Measurements from ENCODE around the gene CTNNBL1.

CTNNBL1 gene

DNA sequence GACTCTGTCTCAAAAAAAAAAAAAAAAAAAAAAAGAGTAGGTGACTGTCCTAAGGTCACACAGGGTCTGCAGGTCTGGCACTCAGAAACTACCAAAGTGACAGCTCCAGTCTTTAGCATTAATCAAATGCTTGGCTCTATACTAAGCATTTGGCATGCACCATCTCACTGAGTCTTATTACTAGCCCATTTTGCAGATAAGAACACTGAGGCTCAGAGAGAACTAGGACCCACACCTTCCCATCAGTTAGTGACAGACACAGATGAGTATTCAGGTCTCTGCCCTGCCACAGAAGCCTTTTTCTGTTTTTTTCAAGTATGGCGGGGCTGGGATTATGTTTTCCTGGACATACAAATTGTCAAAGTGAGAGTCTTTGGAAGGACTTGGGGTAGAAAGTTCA is 186.0 kb downstream of the CTNNBL1 start:
- no peak for DNase-seq (ENCODE audit: low read depth)

- no peak for DNase-seq (ENCODE audit: low read depth)
These were observed 187.1 kb downstream of the CTNNBL1 start for GRCh38 chr20:37880726-37881591.

DNA sequence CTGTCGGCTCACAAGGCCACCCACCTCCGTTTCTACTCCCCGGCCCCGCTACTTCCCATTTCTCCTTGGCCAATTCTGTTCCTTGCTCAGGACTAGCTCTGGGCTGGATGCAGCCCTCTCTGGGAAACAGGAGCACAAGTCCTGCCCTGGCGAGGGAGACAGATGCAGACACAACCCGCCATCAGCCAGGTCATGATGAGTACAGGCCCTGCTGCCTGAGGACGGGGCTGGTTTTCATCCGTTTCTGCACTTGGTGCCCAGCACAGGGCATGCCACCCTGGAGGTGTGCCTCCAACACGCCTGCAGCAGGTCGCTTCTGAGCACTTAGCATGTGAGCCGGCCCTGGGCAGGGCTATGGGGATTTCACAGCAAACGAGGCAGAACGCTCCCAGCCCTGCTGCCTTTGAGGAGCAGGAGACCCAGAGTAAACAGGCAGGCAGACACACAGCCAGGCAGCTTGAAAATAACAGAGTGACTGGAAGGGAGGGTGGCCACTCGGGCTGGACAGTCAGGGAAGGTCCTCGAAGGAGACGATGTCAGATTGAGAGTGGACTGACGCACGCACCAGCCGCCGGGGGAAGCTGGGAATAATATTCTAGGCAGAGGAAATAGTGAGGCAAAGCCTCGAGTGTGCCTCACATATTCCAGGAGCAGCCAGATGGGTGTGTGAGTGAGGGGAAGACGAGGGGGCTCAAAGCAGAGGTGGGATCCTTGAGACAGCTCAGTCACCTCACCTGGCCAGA is 187.9 kb downstream of the CTNNBL1 start:
- DNase-seq (ENCODE audit: low read depth), result no peak

DNA sequence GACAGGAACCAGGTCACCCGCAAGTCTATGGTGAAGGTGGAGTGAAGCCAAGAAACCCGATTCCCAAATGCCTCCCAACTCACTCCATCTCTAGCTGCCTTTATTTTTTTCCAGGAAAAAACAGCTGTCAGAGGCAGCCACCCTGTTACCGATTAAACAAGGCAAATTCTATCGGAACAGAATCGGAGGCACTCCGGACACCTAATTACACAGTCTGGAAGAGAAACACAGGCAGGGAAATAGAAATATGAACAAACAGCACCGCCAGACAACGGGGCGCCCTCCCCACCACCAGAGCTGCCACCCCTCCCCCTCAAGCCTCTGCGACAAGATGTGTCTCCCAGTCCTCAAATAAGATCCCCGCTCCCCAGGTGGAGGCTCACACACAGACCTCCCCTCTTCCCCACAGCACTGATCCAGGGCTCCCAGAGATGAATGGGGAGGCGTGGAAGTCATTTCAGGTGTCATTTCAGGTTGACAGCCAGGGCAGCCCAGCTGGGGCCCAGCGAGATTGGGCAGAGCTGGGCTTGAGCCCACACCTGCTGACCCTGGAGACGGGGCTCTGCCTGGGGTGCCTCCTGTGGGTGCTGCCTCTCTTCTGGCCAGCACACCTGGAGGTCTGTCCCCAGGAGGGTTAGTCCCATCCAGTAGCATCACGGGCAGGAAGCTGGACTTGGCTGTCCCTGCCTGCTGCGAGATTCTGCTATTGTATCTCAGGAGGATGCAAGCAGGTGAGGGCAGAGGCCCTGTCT is 189.3 kb downstream of the CTNNBL1 start:
- no peak for DNase-seq (ENCODE audit: low read depth)

- no peak for DNase-seq (ENCODE audit: low read depth)
These were observed 191.2 kb downstream of the CTNNBL1 start for GRCh38 chr20:37885042-37885441.

GRCh38 chr20:37885593-37886503 is 192.0 kb downstream of the CTNNBL1 start:
- no peak for DNase-seq (ENCODE audit: low read depth)

- DNase-seq (ENCODE audit: low read depth), result no peak
These were observed 193.0 kb downstream of the CTNNBL1 start for GRCh38 chr20:37886851-37887297.

DNA sequence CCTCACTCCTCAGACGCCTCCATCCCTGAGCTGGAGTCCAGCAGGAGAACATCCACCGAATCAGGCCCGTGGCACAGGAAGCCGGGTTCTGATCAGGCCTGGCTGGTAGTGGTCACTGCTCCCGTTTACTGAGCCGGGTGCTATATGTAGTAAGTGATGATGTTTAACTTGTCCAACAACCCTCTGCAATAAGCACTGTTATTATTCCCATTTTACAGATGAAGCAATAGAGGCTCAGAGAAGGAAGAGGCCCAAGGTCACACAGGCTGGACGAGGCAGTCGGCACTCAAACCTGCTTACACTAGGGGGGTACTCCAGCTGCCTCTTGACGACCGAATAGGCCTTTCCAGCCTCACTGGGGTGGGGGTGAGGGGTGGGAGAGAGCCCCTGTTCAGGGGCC is 194.8 kb downstream of the CTNNBL1 start:
- no peak for DNase-seq (ENCODE audit: low read depth)

DNA sequence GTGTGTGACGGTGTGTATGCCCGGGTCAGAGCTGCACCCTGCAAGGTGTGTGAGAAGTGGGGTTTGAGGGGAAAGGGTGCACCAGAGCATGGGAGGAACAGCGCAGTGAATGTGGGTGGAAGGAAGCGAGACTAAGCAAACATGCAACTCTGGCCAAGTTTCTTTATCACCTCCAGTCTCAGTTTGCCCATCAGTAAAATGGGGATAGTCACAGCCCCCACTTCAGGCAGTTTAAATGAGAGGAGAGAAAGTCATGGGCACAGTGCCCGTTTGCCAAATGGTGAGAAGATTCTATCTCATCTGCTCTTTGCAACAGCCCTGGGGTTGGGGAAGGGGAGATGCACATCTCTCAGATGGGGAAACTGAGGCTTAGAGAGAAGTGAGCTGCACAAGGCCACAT is 196.3 kb downstream of the CTNNBL1 start:
- DNase-seq (ENCODE audit: low read depth), result no peak

GRCh38 chr20:37890643-37891042 is 196.8 kb downstream of the CTNNBL1 start:
- DNase-seq (ENCODE audit: low read depth), result no peak

GRCh38 chr20:37892001-37892400 is 198.2 kb downstream of the CTNNBL1 start:
- DNase-seq (ENCODE audit: low read depth), result no peak

GRCh38 chr20:37893566-37894241 is 199.9 kb downstream of the CTNNBL1 start:
- DNase-seq (ENCODE audit: low read depth), result no peak

DNA sequence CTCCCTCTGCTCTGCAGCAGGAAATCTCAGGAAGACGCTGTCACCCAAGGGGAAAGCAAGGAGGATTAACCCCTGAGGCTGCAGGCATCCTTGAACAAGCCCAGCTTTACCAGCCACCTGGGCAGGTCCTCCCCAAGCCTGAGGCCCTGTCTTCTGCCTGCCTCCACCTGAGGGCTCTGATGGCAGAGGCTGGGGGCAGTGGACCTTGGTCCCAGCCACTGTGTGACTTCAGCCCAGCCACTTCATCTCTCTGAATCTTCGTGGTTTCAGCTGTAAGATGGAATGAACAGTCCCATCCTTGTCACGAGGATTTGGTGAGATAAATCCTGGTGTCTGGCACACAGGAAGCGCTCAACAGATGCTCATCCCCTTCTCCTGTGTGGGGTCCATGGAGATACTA is 200.6 kb downstream of the CTNNBL1 start:
- no peak for DNase-seq (ENCODE audit: low read depth)

DNA sequence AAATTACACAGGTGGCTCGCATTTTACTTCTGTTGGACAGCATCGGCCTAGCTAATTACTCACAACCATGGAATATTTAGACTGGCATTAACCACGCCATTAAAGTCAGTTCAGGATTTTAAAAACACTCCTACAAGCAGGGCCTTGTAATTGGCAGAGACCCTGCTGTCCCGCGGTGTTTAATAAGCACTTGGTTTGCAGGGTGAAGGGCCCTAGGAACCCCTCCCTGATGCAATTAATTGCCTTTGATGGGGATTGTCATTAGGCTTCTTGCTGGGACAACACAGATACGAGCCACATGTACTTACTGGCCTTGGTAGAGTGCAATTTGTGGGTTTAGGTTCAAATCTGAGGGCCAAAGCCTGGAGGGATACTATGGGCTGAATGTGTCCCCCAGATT is 201.3 kb downstream of the CTNNBL1 start:
- no peak for DNase-seq (ENCODE audit: low read depth)

DNA sequence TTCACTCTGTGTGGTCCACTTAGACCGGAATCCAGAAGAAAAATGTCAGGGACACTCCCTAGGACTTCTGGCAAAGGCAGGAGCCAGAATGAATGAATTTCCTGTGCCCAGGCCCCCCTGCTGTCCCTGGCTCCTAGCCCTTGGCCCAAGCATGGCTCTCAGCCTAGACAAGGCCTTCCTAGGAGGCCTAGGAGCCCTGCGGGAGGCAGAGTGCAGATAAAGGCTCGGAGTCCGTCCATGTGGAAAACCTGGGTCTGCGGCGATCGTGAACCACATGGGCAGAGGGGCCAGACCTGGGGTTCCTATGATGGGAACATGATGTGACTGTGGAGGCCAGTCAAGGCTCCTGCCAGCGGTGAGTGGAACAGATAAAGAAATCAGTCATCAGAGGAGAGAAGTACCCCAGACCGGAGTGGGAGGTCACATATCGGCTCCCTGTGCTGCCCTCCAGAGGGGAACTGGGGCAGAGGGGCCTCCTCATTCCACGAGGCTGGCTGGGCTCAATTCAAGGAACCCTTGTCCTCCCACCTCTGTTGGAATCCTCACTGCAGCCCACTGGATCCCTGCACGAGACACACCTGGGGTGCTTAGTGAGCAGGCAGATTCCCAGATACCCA is 203.2 kb downstream of the CTNNBL1 start:
- no peak for DNase-seq (ENCODE audit: low read depth)

DNA sequence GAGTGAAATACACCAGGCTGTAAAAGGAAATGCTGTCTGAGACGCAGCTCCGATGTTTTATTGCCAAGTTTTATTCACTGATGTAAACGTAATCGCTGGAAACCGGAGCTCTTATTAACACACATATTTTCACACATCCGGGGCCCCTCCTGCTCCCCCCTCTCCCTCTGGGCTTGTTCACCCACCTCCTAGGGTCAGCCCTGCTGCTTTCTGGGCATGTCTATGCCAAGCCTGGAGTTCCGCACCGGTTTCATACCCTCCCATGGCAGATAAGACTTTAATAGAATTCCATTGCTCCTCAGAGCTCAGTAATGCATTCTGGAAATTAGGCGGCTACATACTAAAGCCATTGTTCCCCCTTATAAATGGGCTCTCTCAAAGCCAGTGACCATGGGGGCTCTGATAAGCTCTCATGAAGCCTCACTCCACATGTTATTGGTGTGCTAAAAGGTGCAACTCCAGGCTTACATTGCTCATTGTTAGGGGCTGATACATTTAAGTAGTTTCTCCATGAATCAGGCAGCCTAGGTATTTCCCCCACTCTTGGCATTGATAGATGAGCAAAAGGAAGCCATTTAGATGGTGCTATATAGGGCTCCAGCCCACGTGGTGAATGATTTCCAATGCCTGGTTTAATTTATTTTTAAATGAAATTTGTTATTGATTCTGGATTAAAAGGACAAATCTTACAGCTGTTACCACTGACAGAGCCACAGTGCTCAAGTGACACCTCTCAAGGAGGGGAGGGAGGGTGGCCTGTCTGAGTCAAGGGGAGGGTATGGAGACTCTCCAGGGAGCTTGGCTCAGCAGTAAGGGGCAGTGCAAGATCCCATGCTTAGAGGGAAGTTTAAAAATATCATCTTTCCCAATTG is 204.6 kb downstream of the CTNNBL1 start:
- no peak for DNase-seq (ENCODE audit: low read depth)

DNA sequence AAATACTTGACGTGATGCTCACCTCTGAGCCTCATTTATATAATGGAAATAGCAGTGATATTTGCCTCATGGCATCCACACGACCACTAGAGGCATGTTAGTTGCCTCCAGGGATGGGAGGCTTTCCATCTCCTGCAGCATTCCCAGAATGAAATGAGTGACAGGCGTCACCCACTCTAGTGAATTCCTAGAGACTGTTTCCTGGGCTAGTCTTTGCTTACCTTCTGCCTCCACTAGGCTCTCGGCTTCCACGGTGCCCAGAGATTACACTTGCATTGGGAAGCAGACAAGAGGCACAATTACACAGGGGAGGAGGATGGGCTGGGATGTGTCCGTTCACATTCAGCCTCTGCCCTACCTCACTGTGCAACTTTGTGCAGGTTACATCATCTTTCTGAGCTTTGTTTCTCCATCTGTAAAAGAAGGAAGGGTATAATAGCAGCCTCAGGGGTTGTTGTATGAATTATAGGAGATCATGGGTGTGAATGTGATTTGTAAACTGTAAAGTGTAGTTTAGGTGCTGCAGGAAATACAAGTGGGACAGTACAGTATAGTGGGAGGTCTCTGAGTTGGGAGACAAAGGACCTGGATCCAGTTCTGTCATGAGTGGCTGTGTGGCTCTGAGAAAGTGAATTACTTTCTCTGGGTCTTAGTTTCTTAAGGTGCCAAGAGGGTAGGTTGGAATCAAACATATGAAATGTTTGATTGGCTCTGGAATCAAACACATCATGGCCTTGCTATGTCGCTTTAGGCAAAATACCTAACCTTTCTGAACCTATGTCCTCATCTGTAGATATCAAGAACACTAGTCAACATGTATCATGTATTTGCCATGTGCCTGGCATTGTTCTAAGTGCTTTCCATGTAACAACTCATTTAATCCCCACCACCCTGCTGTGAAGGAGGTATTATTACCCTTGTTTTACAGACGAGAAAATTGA is 205.5 kb downstream of the CTNNBL1 start:
- DNase-seq (ENCODE audit: low read depth), result no peak

- no peak for DNase-seq (ENCODE audit: low read depth)
These were observed 207.4 kb downstream of the CTNNBL1 start for GRCh38 chr20:37901240-37901639.

Data from T-helper 22 cell (primary cell).